Lower lobe of right lung (tissue), 2 donors: ENCODE results near the gene USP37. TPM values are rescaled to one million over a fixed set of nuclear protein-coding genes. Genes with fewer than 3 reads are reported as not detected.

Experiments
- ATAC-seq, 2 donors: fragments of 200-7000 bp; cut with Tn5 transposase; one replicate each; pipeline ENCODE4 v1.9.1; 2020 to 2022; ENCODE audit warnings: mild to moderate bottlenecking in 2 of 2, moderate library complexity in 2 of 2
- DNase-seq: peaks from one replicate; pipeline ENCODE4 v3.0.0-alpha.2; 2020
- H3K27ac ChIP-seq: fragments of 200-600 bp; one replicate; pipeline ENCODE4 v1.8.0; 2022
- H3K27me3 ChIP-seq: fragments of 200-600 bp; one replicate; pipeline ENCODE4 v1.8.0; 2022; ENCODE audit warnings: low read depth
- H3K36me3 ChIP-seq: fragments of 200-600 bp; one replicate; pipeline ENCODE4 v1.8.0; 2022; ENCODE audit warnings: mild to moderate bottlenecking
- H3K4me1 ChIP-seq: fragments of 200-600 bp; one replicate; pipeline ENCODE4 v1.8.0; 2022
- H3K4me3 ChIP-seq: fragments of 200-600 bp; one replicate; pipeline ENCODE4 v1.8.0; 2022; ENCODE audit warnings: mild to moderate bottlenecking
- H3K9me3 ChIP-seq: fragments of 200-600 bp; one replicate; pipeline ENCODE4 v1.8.0; 2022
- intact Hi-C: fragments of 100-400 bp; cut with DNase I; formaldehyde crosslinking; loops from one replicate; pipeline ENCODE4 v1.11.0; 2022
- total RNA-seq: library from RNA; stranded (reverse); fragmentation: NEBNext Ultra II Directional; extraction: Animal tissue kit (Norgen Biotek cat#: 25700); gene quantifications from one replicate; pipeline ENCODE4 v1.2.1, GENCODE V29; 2021
- TF ChIP-seq, protein P1 (sequence below): fragments of 200-600 bp; IDR thresholded peaks from one replicate; pipeline ENCODE4 v1.8.0; 2022; ENCODE audit warnings: antibody characterized with exemption, mild to moderate bottlenecking
- donor health status: DM: no; HTN: yes; CAD: no; lungs with severe emphysema.

USP37 gene
- total RNA-seq, 1 donor from 2014 or later: 13.2 TPM

DNA sequence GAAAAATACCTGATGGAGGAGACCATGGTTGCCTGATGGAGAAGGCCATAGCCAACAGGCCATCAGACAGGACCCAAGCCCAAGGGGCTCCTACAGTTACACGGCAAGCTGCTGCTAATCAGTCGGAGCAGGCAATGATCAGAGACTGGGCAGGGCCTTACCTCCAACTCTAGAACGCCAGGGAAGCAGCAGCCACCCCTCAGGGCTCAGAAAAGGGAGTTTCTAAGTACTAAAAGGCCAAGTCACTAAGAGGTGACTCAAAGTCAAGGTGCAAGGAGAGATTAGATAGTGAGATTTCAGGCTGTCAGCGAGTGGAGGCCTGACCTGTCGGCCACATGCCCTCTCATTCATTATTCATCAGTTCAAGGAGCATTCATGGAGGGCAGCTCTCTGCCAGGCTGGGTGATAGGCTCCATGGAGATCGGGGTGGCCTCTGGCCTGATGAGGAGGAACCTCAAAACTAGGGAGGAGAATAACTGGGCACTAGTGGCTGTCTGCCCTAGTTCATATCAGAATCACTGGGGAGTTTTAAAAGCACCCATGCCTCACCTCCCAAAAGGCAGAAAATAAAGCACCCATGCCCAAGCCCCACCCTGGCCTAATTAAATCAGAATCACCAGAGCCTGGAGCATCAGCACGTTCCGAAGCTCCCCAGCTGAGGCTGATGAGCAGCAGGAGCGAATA, 145.6 kb downstream of the USP37 start:
- ATAC-seq (no peak), DNase-seq (no peak)
- Histone ChIP-seq H3K27me3 (no peaks in the 10 kb centered on the region), H3K27ac (no peak overlapping the region), H3K9me3 (no peaks in the 10 kb centered on the region), H3K4me1 (no peaks in the 10 kb centered on the region), H3K4me3 (no peak overlapping the region), H3K36me3 (no peaks in the 10 kb centered on the region)
- TF ChIP-seq, protein P1, sequence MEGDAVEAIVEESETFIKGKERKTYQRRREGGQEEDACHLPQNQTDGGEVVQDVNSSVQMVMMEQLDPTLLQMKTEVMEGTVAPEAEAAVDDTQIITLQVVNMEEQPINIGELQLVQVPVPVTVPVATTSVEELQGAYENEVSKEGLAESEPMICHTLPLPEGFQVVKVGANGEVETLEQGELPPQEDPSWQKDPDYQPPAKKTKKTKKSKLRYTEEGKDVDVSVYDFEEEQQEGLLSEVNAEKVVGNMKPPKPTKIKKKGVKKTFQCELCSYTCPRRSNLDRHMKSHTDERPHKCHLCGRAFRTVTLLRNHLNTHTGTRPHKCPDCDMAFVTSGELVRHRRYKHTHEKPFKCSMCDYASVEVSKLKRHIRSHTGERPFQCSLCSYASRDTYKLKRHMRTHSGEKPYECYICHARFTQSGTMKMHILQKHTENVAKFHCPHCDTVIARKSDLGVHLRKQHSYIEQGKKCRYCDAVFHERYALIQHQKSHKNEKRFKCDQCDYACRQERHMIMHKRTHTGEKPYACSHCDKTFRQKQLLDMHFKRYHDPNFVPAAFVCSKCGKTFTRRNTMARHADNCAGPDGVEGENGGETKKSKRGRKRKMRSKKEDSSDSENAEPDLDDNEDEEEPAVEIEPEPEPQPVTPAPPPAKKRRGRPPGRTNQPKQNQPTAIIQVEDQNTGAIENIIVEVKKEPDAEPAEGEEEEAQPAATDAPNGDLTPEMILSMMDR: no peak
- intact Hi-C loops: no loop called here

DNA sequence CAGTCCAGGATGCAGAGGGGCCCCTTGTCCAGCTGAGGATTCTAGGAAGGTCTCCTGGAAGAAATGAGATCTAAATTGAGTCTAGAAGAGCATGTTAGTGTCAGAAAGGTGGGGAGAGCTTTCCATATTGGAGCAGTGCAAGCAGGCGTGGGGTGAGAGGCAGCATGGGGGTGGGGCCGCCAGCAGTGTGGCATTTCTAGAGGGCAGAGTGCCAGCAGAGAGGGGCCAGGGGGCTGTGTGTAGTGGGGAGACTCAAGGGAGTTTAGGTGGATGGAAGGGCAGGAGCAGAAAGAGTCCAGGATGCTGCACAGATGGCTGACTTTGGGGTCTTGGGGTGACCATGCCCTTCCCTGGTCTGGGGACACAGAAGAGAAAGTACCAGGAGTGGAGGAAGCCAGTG, 147.1 kb downstream of the USP37 start:
- Histone ChIP-seq H3K36me3 (no peaks in the 10 kb centered on the region), H3K27me3 (no peaks in the 10 kb centered on the region), H3K4me3 (no peak overlapping the region), H3K9me3 (no peaks in the 10 kb centered on the region), H3K27ac (no peak overlapping the region), H3K4me1 (no peaks in the 10 kb centered on the region)
- ATAC-seq (no peak), DNase-seq (no peak)
- TF ChIP-seq, protein P1: no peak
- intact Hi-C loops: no loop called here

DNA sequence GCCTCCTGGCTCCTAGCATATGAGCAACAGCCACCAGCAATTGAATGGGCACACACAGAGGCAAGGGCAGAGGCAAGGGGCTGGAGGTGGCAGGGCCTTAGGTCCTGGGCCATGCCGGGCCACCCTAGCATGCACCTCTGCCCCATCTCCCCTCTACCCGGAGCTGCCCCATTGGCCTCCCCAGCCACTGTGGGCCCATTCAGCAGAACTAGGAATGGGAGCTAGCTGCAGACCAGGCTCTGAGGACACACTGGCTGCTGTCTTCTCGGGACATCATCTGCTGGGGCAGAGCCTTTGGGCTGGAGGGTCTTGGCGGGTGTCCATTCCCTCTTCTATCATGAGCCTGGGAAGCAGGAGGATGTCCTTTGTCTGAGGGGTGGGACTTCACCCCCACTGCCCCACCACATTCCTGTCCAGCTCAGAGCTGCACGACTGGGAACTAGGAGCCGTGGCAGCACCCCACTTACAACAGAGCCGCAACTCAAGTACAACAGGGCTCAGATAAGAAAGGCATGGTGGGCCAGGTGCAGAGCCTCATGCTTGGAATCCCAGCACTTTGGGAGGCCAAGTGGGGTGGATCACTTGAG, 148.4 kb downstream of the USP37 start:
- Histone ChIP-seq H3K4me3 (no peak overlapping the region), H3K4me1 (no peaks in the 10 kb centered on the region), H3K27ac (no peak overlapping the region), H3K36me3 (no peaks in the 10 kb centered on the region), H3K27me3 (no peaks in the 10 kb centered on the region), H3K9me3 (no peaks in the 10 kb centered on the region)
- TF ChIP-seq, protein P1: no peak
- intact Hi-C loops: no loop called here
- no peak for DNase-seq
- ATAC-seq: no peak

DNA sequence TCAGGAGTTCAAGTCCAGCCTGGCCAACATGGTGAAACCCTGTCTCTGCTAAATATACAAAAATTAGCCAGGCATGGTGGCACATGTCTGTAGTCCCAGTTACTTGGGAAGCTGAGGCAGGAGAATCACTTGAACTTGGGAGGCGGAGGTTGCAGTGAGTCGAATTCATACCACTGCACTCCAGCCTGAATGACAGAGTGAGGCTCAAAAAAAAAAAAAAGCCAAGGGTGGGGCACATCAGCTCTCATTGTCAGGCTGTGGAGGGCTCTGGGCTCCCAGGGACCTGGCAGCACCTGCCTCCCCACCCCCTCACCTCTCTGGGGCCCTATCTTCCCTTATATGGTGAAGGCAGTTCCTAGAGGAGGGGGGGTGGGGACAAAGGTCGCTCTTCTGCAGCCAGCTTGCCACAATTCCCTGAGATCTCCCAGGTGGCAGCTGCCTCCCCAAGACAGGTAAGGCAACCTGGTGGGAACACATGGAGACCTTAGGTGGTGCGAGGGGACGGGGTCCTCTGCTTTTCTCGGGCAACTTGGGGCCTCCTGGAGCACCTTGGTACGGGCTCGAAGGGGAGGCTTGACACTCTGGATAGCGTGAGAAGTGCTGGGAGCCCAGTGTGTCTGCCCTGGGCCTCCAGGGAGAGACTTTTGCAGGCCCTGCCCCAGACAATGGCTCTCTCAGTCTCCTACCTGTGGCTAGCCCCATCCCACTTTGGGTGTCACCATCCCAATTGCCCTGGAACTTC, 149.3 kb downstream of the USP37 start, which contains the start of gene VIL1:
VIL1 (plus strand) TSS at position 407 of the 742 bp plus-strand sequence. CDS start 4,656 bp downstream, outside the sequence.
- DNase-seq: no peak
- TF ChIP-seq, protein P1: no peak
- intact Hi-C loops: no loop called here
- Histone ChIP-seq H3K4me1 (no peaks in the 10 kb centered on the region), H3K4me3 (no peak within 1 kb of the TSS), H3K36me3 (no peaks in the 10 kb centered on the region), H3K27me3 (no peaks in the 10 kb centered on the region), H3K27ac (no peak within 1 kb of the TSS), H3K9me3 (no peaks in the 10 kb centered on the region)
- ATAC-seq: no peak

DNA sequence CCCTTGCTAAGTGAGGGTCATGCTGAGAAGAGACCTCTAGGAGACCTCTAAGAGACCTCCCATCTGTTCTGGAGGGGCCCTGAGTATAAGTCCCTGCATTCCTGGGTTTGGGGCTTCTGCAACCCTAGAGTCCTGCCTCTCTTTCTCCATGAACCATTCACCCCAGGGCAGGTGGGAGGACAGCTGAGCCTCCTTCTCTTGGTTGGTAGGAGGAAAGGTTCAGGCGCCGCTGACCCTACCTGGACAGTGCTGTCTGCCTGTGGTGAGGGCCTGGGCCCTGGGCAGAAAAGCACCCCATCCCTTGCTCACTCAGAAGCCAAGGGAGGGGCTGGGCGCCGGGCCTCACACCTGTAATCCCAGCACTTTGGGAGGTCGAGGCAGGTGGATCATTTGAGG, 149.8 kb downstream of the USP37 start:
- ATAC-seq: peak in 1 of 2 donors; percentile 10
- no peaks in the 10 kb centered on the region for H3K27me3 ChIP-seq
- H3K4me1 ChIP-seq: no peaks in the 10 kb centered on the region
- H3K27ac ChIP-seq: no peak overlapping the region
- H3K36me3 ChIP-seq: no peaks in the 10 kb centered on the region
- TF ChIP-seq, protein P1: no peak
- DNase-seq: no peak
- no peak overlapping the region for H3K4me3 ChIP-seq
- no peaks in the 10 kb centered on the region for H3K9me3 ChIP-seq
- intact Hi-C loops: no loop called here
